Measurements from ENCODE around the gene ERVFRD-1.

ERVFRD-1 gene, protein sequence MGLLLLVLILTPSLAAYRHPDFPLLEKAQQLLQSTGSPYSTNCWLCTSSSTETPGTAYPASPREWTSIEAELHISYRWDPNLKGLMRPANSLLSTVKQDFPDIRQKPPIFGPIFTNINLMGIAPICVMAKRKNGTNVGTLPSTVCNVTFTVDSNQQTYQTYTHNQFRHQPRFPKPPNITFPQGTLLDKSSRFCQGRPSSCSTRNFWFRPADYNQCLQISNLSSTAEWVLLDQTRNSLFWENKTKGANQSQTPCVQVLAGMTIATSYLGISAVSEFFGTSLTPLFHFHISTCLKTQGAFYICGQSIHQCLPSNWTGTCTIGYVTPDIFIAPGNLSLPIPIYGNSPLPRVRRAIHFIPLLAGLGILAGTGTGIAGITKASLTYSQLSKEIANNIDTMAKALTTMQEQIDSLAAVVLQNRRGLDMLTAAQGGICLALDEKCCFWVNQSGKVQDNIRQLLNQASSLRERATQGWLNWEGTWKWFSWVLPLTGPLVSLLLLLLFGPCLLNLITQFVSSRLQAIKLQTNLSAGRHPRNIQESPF

DNA sequence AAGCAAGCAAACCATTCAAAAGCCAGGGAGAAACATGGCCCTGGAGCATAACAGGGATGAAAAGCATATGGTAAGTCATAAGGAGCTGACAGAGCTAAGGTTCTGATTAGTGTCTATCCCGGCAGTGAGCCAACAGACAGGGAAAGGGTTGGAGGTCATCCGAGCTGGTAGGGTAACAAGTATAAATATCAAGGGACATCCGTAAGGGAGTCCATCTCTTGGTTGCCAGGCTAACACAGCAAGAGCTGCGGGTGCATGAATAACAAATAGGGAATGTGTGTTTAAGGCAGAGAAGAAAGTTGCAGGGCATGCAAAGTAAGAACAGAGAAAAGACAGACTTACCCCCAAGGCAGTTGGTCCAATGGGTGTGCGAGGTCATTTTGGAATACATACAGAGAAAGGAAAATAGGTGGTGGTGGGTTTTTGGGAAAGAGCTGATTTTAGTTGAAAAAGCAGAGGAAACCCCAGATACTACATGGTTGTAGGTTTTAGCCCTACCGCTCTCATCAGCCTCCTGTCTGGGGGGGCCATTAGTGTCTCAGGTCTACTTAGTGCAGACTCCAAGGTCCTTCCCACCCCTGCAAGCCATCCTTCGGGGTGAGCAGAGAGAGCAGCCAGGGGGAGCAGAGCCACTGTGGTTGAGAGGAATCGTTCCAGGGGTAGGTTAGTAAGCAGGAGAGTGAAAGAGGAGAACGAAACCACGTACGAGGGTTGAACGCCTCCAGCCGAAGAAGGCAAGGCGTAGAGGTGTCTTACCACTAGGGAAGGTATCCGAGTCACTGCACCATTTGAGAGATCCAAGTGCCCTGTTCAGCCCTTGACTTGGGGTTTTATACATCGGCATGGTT, at the start of gene ERVFRD-1:
ERVFRD-1 (minus strand) TSS at position 805 of the 848 bp plus-strand sequence. CDS start 6,415 bp downstream, outside the sequence.
- no peaks in the 10 kb centered on the region for H3K36me3 ChIP-seq (ENCODE audit: control insufficient read depth, insufficient read depth, low read length)
- H2AFZ ChIP-seq: peak within 1 kb of the TSS; percentile 82
- H3K27me3 ChIP-seq (ENCODE audit: control insufficient read depth, insufficient read depth, low read length): no peaks in the 10 kb centered on the region
- peak within 1 kb of the TSS; percentile 25 for H3K4me3 ChIP-seq (ENCODE audit: low read depth, low read length)
- H3K27ac ChIP-seq: peak within 1 kb of the TSS; percentile 92
- H3K4me1 ChIP-seq: peaks cover 30% of the 10 kb centered on the region
- peaks cover 29% of the 10 kb centered on the region for H3K79me2 ChIP-seq
- no peaks in the 10 kb centered on the region for H3K9me3 ChIP-seq (ENCODE audit: control insufficient read depth, low read length)
- peak within 1 kb of the TSS; percentile 37 for H3K4me2 ChIP-seq (ENCODE audit: low read length)
- H3K9ac ChIP-seq: peak within 1 kb of the TSS; percentile 40
- TF ChIP-seq, protein P1, sequence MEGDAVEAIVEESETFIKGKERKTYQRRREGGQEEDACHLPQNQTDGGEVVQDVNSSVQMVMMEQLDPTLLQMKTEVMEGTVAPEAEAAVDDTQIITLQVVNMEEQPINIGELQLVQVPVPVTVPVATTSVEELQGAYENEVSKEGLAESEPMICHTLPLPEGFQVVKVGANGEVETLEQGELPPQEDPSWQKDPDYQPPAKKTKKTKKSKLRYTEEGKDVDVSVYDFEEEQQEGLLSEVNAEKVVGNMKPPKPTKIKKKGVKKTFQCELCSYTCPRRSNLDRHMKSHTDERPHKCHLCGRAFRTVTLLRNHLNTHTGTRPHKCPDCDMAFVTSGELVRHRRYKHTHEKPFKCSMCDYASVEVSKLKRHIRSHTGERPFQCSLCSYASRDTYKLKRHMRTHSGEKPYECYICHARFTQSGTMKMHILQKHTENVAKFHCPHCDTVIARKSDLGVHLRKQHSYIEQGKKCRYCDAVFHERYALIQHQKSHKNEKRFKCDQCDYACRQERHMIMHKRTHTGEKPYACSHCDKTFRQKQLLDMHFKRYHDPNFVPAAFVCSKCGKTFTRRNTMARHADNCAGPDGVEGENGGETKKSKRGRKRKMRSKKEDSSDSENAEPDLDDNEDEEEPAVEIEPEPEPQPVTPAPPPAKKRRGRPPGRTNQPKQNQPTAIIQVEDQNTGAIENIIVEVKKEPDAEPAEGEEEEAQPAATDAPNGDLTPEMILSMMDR (IDR thresholded peaks at IDR 0.05): no peak

DNA sequence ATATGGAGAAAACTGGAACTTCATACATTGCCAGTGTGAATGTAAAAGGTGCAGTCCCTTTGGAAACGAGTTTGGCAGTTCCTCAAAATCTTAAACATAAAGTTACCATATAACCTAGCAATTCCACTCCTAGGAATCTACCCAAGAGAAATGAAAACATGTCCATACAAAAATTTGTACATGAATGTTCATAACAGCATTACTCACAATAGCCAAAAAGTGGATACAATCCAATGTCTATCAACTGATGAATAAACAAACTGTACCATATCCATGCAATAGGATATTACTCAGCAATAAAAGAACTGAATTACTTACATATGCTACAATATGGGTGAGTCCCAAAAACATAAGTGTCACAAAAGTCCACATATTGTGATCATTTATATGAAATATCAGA, 48.7 kb upstream of the ERVFRD-1 start:
- Histone ChIP-seq H2AFZ (no peak overlapping the region), H3K4me1 (no peaks in the 10 kb centered on the region), H3K27ac (no peak overlapping the region), H3K4me3 (ENCODE audit: low read depth, low read length) (no peak overlapping the region), H3K36me3 (ENCODE audit: control insufficient read depth, insufficient read depth, low read length) (no peaks in the 10 kb centered on the region), H3K79me2 (no peaks in the 10 kb centered on the region), H3K27me3 (ENCODE audit: control insufficient read depth, insufficient read depth, low read length) (no peaks in the 10 kb centered on the region), H3K9me3 (ENCODE audit: control insufficient read depth, low read length) (no peaks in the 10 kb centered on the region), H3K4me2 (ENCODE audit: low read length) (no peak overlapping the region), H3K9ac (no peak overlapping the region)
- TF ChIP-seq, protein P1 (IDR thresholded peaks at IDR 0.05): no peak

DNA sequence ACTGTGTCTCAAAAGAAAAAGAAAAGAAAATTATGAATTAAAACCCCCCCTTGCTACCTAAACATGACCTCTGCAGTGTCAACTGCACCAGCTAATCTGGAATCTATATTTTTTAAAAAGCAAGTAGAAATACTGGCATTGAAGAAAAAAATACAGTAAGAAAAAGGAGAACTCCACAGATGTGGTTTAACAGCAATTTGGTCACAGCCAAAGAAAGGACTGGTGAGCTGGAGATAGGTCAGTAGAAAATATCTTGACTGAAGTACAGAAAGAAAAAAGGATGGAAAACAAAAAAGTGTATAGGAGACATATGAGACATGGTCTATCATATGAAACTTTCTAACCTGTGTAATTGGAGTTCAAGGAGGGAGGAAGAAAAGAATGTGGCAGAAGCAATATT, 44.1 kb upstream of the ERVFRD-1 start:
- no peaks in the 10 kb centered on the region for H3K36me3 ChIP-seq (ENCODE audit: control insufficient read depth, insufficient read depth, low read length)
- H3K79me2 ChIP-seq: no peaks in the 10 kb centered on the region
- no peaks in the 10 kb centered on the region for H3K27me3 ChIP-seq (ENCODE audit: control insufficient read depth, insufficient read depth, low read length)
- no peak overlapping the region for H3K4me2 ChIP-seq (ENCODE audit: low read length)
- H2AFZ ChIP-seq: no peak overlapping the region
- no peak overlapping the region for H3K4me3 ChIP-seq (ENCODE audit: low read depth, low read length)
- no peak overlapping the region for H3K9ac ChIP-seq
- no peaks in the 10 kb centered on the region for H3K4me1 ChIP-seq
- H3K9me3 ChIP-seq (ENCODE audit: control insufficient read depth, low read length): no peaks in the 10 kb centered on the region
- TF ChIP-seq, protein P1 (IDR thresholded peaks at IDR 0.05): no peak
- H3K27ac ChIP-seq: no peak overlapping the region

DNA sequence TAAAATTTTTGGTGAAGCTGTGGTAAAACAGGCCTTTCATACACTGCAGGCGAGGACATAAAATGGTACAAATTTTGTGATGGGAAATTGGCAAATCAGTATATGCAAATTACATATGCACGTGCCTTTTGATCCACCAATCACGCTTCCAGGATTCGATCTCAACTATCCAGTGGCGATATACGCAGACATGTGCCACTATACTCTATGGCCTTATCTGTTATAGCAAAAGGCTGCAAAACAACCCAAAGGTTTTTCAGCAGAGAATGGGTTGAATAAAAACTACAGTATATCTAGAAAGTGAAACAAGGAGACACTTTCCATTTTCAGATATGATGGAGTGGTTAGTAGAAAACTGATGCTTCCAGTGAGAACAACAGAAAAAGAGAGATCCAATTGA, 41.9 kb upstream of the ERVFRD-1 start:
- Histone ChIP-seq H3K4me3 (ENCODE audit: low read depth, low read length) (no peak overlapping the region), H2AFZ (no peak overlapping the region), H3K9ac (no peak overlapping the region), H3K36me3 (ENCODE audit: control insufficient read depth, insufficient read depth, low read length) (no peaks in the 10 kb centered on the region), H3K4me1 (no peaks in the 10 kb centered on the region), H3K79me2 (no peaks in the 10 kb centered on the region), H3K9me3 (ENCODE audit: control insufficient read depth, low read length) (no peaks in the 10 kb centered on the region), H3K27me3 (ENCODE audit: control insufficient read depth, insufficient read depth, low read length) (no peaks in the 10 kb centered on the region), H3K4me2 (ENCODE audit: low read length) (no peak overlapping the region), H3K27ac (no peak overlapping the region)
- TF ChIP-seq, protein P1 (IDR thresholded peaks at IDR 0.05): no peak

Data from parathyroid adenoma (tissue), 2 donors.